Immature natural killer cell (primary cell): ENCODE results near the gene AKR7A2. TPM values are rescaled to one million over a fixed set of nuclear protein-coding genes. Genes with fewer than 3 reads are reported as not detected.
A peak's percentile ranks its signal among the peaks of the same experiment; 100 is the strongest.
"Not testable (repeated sequence)": the region's sequence is repeated elsewhere in the genome, so short reads cannot be mapped to it uniquely, and the experiment has no call there.

Experiments
- DNase-seq, 3 donors: peaks; one replicate each; pipeline ENCODE4 v3.0.0; 2022; ENCODE audit warnings: mixed read lengths in 1 of 3
- H3K27ac Mint-ChIP-seq, 6 donors: one replicate each; pipeline ENCODE4 v1.8.0; 2020; ENCODE audit warnings: mixed read lengths in 6 of 6, mild to moderate bottlenecking in 5 of 6, inconsistent platforms in 4 of 6, moderate library complexity in 3 of 6
- H3K27me3 Mint-ChIP-seq, 3 donors: one replicate each; pipeline ENCODE4 v1.8.0; 2020 to 2021; ENCODE audit warnings: low read depth in 3 of 3, mild to moderate bottlenecking in 3 of 3, mixed read lengths in 3 of 3, moderate library complexity in 3 of 3, inconsistent platforms in 1 of 3
- H3K36me3 Mint-ChIP-seq, 3 donors: one replicate each; pipeline ENCODE4 v1.8.0; 2020; ENCODE audit warnings: mixed read lengths in 3 of 3, inconsistent platforms in 2 of 3, mild to moderate bottlenecking in 2 of 3
- H3K4me1 Mint-ChIP-seq, 2 donors: one replicate each; pipeline ENCODE4 v1.8.0; 2020; ENCODE audit warnings: inconsistent platforms in 2 of 2, mild to moderate bottlenecking in 2 of 2, mixed read lengths in 2 of 2, moderate library complexity in 1 of 2
- H3K4me3 Mint-ChIP-seq, 5 donors: one replicate each; pipeline ENCODE4 v1.8.0; 2020; ENCODE audit warnings: mild to moderate bottlenecking in 5 of 5, mixed read lengths in 5 of 5, inconsistent platforms in 3 of 5, moderate library complexity in 3 of 5
- H3K9me3 Mint-ChIP-seq, 6 donors: one replicate each; pipeline ENCODE4 v1.8.0; 2020; ENCODE audit warnings: mild to moderate bottlenecking in 6 of 6, mixed read lengths in 6 of 6, inconsistent platforms in 4 of 6, moderate library complexity in 3 of 6
- polyA plus RNA-seq, 3 donors: library from polyadenylated mRNA; unstranded; fragments of 300-500 nt; fragmentation: Illumina TruSeq; gene quantifications; one replicate each; pipeline ENCODE4 v1.2.3, GENCODE V29; 2021

The AKR7A2 gene
- polyA plus RNA-seq, 3 donors from 2014 or later, result 130 to 217 (median 153) TPM

- no peak for DNase-seq
- Mint-ChIP-seq H3K27me3 (peaks cover 4 to 10% (median 5%) of the 10 kb centered on the region in 3 donors), H3K36me3 (peaks cover 0 to 8% (median 8%) of the 10 kb centered on the region in 3 donors), H3K27ac (peak overlapping the region in 1 of 6 donors; percentile 35), H3K4me1 (peaks cover 39 to 43% of the 10 kb centered on the region in 2 donors), H3K9me3 (no peaks in the 10 kb centered on the region), H3K4me3 (peak overlapping the region in 2 of 5 donors; percentile 8 to 79)
These were observed 2.3 kb upstream of the AKR7A2 start for GRCh38 chr1:19313961-19314882.

- H3K27ac Mint-ChIP-seq, result peak overlapping the region in 3 of 6 donors; percentile 17 to 83 (median 73)
- peaks cover 0 to 4% (median 3%) of the 10 kb centered on the region in 3 donors for H3K36me3 Mint-ChIP-seq
- H3K9me3 Mint-ChIP-seq, result no peaks in the 10 kb centered on the region
- H3K4me3 Mint-ChIP-seq, result peak overlapping the region; percentile 75 to 88 (median 79)
- H3K4me1 Mint-ChIP-seq, result peaks cover 44 to 47% of the 10 kb centered on the region in 2 donors
- peaks cover 4 to 10% (median 5%) of the 10 kb centered on the region in 3 donors for H3K27me3 Mint-ChIP-seq
- no peak for DNase-seq
These were observed 1.7 kb upstream of the AKR7A2 start for GRCh38 chr1:19313636-19313959.

- DNase-seq, result no peak
- peak overlapping the region; percentile 48 to 86 (median 72) for H3K27ac Mint-ChIP-seq
- no peaks in the 10 kb centered on the region for H3K9me3 Mint-ChIP-seq
- peaks cover 4 to 10% (median 5%) of the 10 kb centered on the region in 3 donors for H3K27me3 Mint-ChIP-seq
- no peaks in the 10 kb centered on the region for H3K36me3 Mint-ChIP-seq
- H3K4me1 Mint-ChIP-seq, result peaks cover 45 to 48% of the 10 kb centered on the region in 2 donors
- peak overlapping the region; percentile 75 to 88 (median 79) for H3K4me3 Mint-ChIP-seq
These were observed 1.1 kb upstream of the AKR7A2 start for GRCh38 chr1:19312782-19313635.

- Mint-ChIP-seq H3K9me3 (no peaks in the 10 kb centered on the region), H3K4me1 (peaks cover 45 to 47% of the 10 kb centered on the region in 2 donors), H3K27me3 (peaks cover 3 to 10% (median 3%) of the 10 kb centered on the region in 3 donors), H3K4me3 (peak overlapping the region; percentile 85 to 95 (median 88)), H3K36me3 (peaks cover 4 to 10% (median 6%) of the 10 kb centered on the region in 3 donors), H3K27ac (peak overlapping the region in 5 of 6 donors; percentile 72 to 90 (median 83))
- peak in 1 of 3 donors; percentile 15 for DNase-seq
These were observed 427 bp downstream of the AKR7A2 start for GRCh38 chr1:19311503-19311930.

GRCh38 chr1:19310720-19311502, 1.0 kb downstream of the AKR7A2 start:
- peak overlapping the region in 5 of 6 donors; percentile 72 to 90 (median 83) for H3K27ac Mint-ChIP-seq
- DNase-seq, result peak in 1 of 3 donors; percentile 15
- peaks cover 3 to 8% (median 3%) of the 10 kb centered on the region in 3 donors for H3K27me3 Mint-ChIP-seq
- peaks cover 40 to 41% of the 10 kb centered on the region in 2 donors for H3K4me1 Mint-ChIP-seq
- no peaks in the 10 kb centered on the region for H3K9me3 Mint-ChIP-seq
- H3K36me3 Mint-ChIP-seq, result peaks cover 4 to 10% (median 6%) of the 10 kb centered on the region in 3 donors
- peak overlapping the region; percentile 85 to 95 (median 88) for H3K4me3 Mint-ChIP-seq

GRCh38 chr1:19310061-19310460, 1.9 kb downstream of the AKR7A2 start:
- Mint-ChIP-seq H3K27me3 (peaks cover 3 to 8% (median 3%) of the 10 kb centered on the region in 3 donors), H3K9me3 (no peaks in the 10 kb centered on the region), H3K4me3 (peak overlapping the region; percentile 7 to 95 (median 88)), H3K4me1 (peaks cover 35 to 37% of the 10 kb centered on the region in 2 donors), H3K27ac (no peak overlapping the region), H3K36me3 (peaks cover 6 to 19% (median 10%) of the 10 kb centered on the region in 3 donors)
- no peak for DNase-seq

- Mint-ChIP-seq H3K36me3 (peaks cover 13 to 27% (median 17%) of the 10 kb centered on the region in 3 donors), H3K9me3 (no peaks in the 10 kb centered on the region), H3K4me1 (peaks cover 35 to 37% of the 10 kb centered on the region in 2 donors), H3K27ac (no peak overlapping the region), H3K4me3 (peak overlapping the region in 2 of 5 donors; percentile 14 to 18), H3K27me3 (peaks cover 3 to 8% (median 3%) of the 10 kb centered on the region in 3 donors)
- no peak for DNase-seq
These were observed 2.7 kb downstream of the AKR7A2 start for GRCh38 chr1:19309123-19309813.

GRCh38 chr1:19308509-19308907, 3.4 kb downstream of the AKR7A2 start:
- H3K9me3 Mint-ChIP-seq, result no peaks in the 10 kb centered on the region
- peak overlapping the region in 2 of 5 donors; percentile 4 to 14 for H3K4me3 Mint-ChIP-seq

GRCh38 chr1:19307794-19308508, 4.0 kb downstream of the AKR7A2 start:
- Mint-ChIP-seq H3K27me3 (peaks cover 0 to 3% (median 3%) of the 10 kb centered on the region in 3 donors), H3K36me3 (peaks cover 20 to 36% (median 22%) of the 10 kb centered on the region in 3 donors), H3K4me3 (no peak overlapping the region), H3K4me1 (peaks cover 24 to 28% of the 10 kb centered on the region in 2 donors), H3K9me3 (no peaks in the 10 kb centered on the region), H3K27ac (no peak overlapping the region)
- DNase-seq, result no peak

More at GRCh38 chr1:19308509-19308907, 3.4 kb downstream of the AKR7A2 start:
- Mint-ChIP-seq H3K4me1 (peaks cover 30 to 34% of the 10 kb centered on the region in 2 donors), H3K27ac (no peak overlapping the region), H3K36me3 (peaks cover 17 to 33% (median 20%) of the 10 kb centered on the region in 3 donors), H3K27me3 (peaks cover 3 to 6% (median 3%) of the 10 kb centered on the region in 3 donors)
- no peak for DNase-seq

- no peaks in the 10 kb centered on the region for H3K9me3 Mint-ChIP-seq
- peaks cover 20 to 40% (median 27%) of the 10 kb centered on the region in 3 donors for H3K36me3 Mint-ChIP-seq
- H3K27me3 Mint-ChIP-seq, result no peaks in the 10 kb centered on the region
- H3K27ac Mint-ChIP-seq, result no peak overlapping the region
- no peak overlapping the region for H3K4me3 Mint-ChIP-seq
- H3K4me1 Mint-ChIP-seq, result peaks cover 20 to 25% of the 10 kb centered on the region in 2 donors
- DNase-seq, result no peak
These were observed 5.0 kb downstream of the AKR7A2 start for GRCh38 chr1:19306941-19307340.

- Mint-ChIP-seq H3K4me1 (peaks cover 13 to 18% of the 10 kb centered on the region in 2 donors), H3K36me3 (peaks cover 20 to 40% (median 27%) of the 10 kb centered on the region in 3 donors), H3K27me3 (no peaks in the 10 kb centered on the region), H3K4me3 (no peak overlapping the region), H3K9me3 (no peaks in the 10 kb centered on the region), H3K27ac (no peak overlapping the region)
- no peak for DNase-seq
These were observed 6.1 kb downstream of the AKR7A2 start for GRCh38 chr1:19305880-19306279.

- H3K36me3 Mint-ChIP-seq, result peaks cover 20 to 40% (median 27%) of the 10 kb centered on the region in 3 donors
- H3K4me1 Mint-ChIP-seq, DNase-seq, H3K4me3 Mint-ChIP-seq, H3K27ac Mint-ChIP-seq, H3K27me3 Mint-ChIP-seq, H3K9me3 Mint-ChIP-seq: not testable (repeated sequence)
These were observed 7.9 kb downstream of the AKR7A2 start for GRCh38 chr1:19304081-19304480.
